Left kidney (tissue), 2 donors: ENCODE data around the gene CCDC34. TPM values are rescaled to one million over a fixed set of nuclear protein-coding genes. Genes with fewer than 3 reads are reported as not detected.
A peak's percentile ranks its signal among the peaks of the same experiment; 100 is the strongest.
"Not testable (repeated sequence)": the region's sequence is repeated elsewhere in the genome, so short reads cannot be mapped to it uniquely, and the experiment has no call there.

Experiments
- DNase-seq: peaks from one replicate; pipeline ENCODE4 v3.0.0-alpha.2; 2013
- polyA plus RNA-seq: library from polyadenylated mRNA; unstranded; fragments of 120-200 nt; gene quantifications from one replicate; pipeline ENCODE4 v1.2.1, GENCODE V29; 2013; ENCODE audit not compliant: insufficient read length

The CCDC34 gene
- polyA plus RNA-seq, 1 donor, result 29.8 TPM

- not testable (repeated sequence) for DNase-seq
Measured at GRCh38 chr11:27327064-27327463, 36.0 kb downstream of the CCDC34 start.

GRCh38 chr11:27322196-27322595, 40.8 kb downstream of the CCDC34 start:
- DNase-seq, result not testable (repeated sequence)

DNA sequence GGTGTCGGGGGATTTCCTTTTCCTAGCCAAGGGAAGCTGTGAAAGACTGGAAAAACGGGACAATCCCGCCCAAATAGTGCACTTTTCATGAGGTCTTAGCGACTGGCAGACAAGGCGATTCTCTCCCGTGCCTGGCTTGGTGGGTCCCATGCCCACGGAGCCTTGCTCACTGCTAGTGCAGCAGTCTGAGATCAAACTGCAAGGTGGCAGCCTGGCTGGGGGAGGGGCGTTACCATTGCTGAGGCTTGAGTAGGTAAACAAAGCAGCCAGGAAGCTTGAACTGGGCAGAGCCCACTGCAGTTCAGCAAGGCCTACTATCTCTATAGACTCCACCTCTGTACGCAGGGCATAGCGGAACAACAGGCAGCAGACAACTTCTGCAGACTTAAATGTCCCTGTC, 41.7 kb downstream of the CCDC34 start:
- not testable (repeated sequence) for DNase-seq

DNA sequence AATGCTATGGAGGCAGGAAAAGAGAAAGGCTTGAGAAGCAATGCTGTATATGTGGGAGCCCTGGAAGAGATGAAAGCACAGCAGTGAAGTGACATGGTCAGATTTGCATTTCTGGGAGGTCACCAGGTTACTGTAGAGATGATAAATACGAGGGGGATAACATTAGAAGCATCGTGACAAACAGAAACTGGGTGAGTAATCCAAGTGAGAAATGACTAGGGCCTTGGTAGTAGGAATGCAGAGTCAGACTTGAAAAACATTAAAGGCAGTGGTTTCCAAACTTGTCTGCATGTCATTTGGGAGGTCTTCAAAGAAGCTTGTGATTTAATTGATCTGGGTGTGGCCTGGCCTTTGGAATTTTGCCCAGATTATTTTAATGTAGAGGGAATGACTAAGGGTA, 43.9 kb downstream of the CCDC34 start:
- no peak for DNase-seq

GRCh38 chr11:27317751-27318150, 45.3 kb downstream of the CCDC34 start:
- DNase-seq, result no peak

DNA sequence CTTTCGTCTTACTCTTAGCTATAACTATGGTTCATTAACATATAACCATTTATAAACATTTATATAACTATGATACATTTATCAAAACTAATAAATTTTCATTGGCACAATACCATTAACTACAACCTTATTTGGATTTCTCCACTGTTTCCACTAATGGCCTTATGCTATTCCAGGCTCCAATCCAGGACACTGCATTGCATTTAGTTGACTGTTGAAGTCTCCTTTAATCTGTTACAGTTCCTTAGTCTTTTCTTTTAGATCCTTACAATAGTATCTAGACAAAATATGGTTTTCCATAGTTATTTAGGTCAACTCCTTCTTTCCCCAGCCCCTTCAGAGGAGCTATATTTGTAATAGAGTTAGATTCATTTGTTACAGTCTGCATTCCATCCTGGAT, 47.2 kb downstream of the CCDC34 start:
- DNase-seq, result no peak

- DNase-seq, result no peak
Measured at GRCh38 chr11:27313157-27313821, 49.7 kb downstream of the CCDC34 start.

GRCh38 chr11:27312110-27312509, 50.9 kb downstream of the CCDC34 start:
- no peak for DNase-seq

DNA sequence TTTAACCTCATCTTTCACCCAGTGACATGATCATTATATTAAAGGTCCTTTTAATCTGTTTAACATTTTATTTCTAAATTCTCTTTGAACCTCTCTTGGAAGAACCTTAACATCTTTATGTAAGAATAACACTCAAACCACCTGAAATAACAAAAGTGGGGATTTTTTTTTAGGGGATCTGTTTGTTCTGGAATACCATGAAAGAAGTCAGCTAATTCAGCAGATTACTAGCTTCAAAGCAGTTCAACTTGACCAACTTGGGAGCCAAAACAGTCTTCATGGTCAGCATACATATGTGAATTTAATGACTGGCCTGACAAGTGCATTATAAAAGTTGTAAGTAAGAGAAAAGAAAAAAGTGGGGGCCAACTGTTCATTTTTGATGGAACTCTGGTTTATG, 52.3 kb downstream of the CCDC34 start:
- no peak for DNase-seq

DNA sequence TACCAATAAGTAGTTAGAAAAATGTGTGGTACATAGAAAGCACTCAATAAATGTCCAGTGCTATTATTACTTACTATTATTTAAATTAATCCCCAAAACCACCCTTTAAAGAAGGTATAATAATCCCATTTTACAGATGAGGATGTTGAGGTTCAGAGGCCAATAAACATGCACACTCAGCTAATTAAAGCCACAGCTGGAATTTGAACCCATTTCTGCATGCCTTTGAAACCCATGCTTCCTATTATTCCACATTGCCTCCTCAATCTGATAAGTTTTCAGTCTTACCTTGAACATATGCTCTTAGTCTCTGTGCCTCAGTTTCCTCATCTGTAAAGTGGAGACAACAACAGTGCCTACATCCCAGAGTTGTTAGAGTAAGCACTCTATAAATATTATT, 52.8 kb downstream of the CCDC34 start:
- DNase-seq, result no peak

DNA sequence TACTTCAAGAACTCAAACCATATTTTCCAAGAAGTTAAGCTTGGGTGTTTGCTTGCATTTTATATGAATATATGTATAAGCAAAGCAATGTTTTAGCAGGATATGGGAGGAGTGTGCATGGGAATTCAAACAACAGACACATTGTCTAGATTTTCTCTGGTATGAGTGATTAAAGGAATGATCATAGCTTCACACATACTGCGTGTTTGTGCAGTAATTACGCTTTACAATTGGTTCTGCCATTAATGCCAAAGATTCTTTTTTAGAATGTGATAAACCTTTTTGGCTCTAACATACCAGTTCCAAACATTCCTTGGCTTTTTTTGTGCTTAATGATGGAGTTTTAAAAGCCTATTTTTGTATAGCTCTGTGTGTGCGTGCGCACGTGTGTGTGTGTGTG, 54.0 kb downstream of the CCDC34 start:
- no peak for DNase-seq

DNA sequence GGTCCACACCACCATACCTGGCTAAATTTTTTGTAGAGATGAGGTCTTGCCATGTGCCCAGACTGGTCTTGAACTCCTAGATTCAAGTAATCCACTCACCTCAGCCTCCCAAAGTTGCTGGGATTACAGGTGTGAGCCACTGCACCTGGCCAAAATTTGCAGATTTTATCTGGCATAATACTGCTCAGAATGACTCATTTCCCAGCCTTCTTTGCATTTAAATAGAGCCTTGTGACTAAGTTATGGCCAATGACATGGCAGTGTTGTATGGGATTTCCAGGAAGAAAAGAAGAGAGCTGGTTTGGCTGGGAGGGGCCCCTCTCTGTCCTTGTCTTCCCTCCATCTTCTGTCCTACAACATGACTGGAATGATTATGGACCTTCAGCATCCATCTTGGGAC, 55.8 kb downstream of the CCDC34 start:
- no peak for DNase-seq

DNA sequence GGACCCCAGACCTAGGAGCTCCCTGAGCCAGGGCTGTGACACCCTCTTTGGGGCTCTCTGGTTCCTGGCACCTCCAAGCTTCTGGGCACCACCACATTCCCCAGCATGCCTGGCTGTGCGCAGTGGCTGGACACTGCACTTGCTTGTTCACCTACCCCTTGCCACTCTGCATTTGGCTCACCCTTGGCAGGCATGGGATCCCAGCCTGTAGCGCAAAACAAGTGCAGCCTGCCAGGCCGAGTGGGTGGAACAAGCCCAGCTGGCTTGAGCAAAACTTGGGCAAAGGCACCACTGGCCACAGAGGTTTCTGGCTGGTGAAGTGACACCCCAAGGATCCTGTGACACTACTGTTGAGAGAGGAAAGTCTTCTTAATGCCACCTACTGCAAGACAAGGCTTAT, 57.3 kb downstream of the CCDC34 start:
- DNase-seq, result no peak

DNA sequence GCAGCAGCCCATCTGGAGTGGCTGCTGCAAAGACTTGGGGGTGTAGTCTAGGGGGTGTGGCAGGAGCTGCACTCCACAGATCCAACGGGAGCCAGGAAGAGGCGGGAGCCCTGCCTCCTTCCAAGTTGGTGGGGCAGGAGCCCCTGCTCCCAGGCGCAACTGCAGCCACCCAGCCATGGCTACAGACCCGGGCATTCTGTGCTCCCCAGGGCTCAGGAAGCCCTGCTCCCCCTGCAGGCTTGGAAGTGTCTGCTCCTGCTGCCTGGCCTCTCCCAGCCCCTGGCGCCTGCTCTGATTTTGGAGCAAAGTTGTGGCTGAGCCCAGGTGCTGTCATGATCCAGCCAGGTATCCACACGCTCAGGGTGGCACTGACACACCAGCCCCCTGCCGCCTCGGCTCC, 58.5 kb downstream of the CCDC34 start:
- no peak for DNase-seq

DNA sequence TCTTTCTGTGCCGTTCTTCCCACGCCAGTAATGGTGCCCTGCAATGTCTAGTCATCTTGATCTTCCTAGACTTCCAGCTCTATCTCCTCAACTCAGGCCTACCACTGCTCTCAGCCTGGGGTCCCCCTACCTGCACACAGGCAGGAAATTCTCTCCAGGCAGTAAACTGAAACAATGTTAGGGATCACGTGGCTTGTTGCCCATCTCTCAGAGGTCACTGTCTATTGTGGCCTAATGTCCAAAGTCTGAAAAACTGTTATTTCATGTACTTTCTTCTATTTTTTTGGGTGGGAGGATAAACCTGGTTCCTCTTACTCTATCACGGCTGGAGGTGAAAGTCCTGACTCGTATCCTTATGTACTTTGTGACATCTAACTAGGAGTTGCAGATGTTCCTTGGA, 59.1 kb downstream of the CCDC34 start:
- no peak for DNase-seq

DNA sequence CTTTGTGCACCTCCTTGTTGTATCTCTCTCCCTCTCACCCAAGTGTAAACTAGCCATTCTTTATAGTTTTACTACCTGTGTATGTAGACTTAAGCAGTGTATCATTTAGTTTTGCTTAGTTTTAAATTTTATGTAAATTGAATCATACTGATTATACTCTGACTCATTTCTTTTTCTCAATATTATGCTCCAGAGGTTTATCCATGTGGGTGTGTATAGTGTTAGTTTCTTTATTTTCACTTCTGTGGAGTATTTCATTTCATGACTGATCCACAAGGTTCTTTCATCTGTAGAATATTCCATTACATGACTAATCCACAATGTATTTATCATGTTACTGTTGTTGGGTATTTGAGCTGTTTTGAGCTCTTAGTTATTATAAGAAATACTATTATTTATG, 62.0 kb downstream of the CCDC34 start:
- no peak for DNase-seq

GRCh38 chr11:27297616-27298015, 65.4 kb downstream of the CCDC34 start:
- no peak for DNase-seq

- peak; percentile 42 for DNase-seq
Measured at GRCh38 chr11:27296497-27296896, 66.5 kb downstream of the CCDC34 start.

DNA sequence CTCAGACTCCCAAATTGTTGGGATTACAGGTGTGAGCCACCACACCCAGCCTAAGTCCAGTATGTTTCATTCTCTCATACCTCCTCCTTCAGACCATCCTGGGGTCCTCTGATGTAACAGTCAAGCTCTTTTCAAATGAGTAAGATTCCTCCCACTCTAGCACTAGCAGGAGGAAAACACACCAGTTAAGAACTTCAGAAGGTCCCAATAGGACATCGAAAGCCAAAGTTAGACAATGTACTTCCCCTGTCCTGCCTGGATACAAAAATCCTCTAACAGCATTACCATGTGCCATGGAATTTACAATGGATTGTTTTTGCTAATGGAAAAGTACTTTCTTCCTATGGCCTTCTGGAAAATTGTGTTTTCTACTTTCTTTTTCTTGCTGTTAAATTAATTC, 67.1 kb downstream of the CCDC34 start:
- no peak for DNase-seq

- no peak for DNase-seq
Measured at GRCh38 chr11:27294654-27295053, 68.4 kb downstream of the CCDC34 start.

GRCh38 chr11:27293515-27294417, 69.2 kb downstream of the CCDC34 start:
- DNase-seq, result no peak

DNA sequence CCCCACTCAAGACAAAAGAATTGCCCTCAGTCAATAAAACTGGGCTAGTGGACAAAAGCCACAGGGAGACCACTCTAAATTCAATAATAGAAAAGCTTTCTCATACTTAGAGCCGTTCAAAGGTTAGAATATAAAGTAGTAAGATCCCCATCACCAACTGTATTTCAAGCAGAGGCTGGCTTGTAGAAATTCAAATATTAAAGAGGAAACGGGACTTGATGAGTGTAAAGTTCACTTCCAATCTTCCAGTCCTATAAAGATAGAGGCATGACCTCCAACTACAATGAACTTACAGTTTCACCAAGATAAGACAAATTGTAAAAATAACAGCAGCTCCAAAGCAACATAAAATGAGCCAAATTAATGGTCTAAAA, 70.4 kb downstream of the CCDC34 start:
- DNase-seq, result no peak

DNA sequence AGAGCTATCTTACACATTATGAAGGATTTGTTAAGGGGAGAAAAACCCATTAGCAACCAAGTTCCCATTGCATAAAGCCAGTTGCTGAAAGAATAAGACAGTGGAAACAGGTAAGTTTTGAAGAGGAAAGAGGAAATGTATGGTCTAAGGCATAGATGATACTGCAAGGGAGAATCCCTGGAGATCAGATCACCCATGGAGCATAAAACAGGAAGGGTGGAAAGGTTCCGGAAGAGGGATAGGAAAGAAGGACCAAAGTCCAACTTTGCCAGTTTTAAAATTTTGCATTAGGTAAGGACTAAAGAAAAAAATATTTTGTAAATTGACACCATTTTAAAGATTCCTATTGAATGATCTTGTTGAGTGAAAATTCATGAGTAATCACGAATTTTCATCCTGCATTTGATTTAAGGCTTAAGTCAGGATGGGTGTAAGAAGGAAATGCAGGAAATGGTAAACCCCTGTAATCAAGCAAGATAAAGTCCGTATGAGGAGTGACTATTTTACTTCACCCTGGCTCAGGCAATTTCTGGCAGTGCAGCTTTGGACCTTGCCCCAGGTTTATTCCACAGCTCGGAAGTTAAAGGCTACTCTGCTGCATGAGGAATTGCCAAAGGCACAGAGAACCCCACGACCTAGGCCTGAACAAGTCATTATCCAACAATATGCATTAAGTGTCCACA, 70.9 kb downstream of the CCDC34 start:
- DNase-seq, result no peak
